HUES6 (cell line): ENCODE data around the gene IPCEF1.

Source experiments
- H3K27ac ChIP-seq: 2 replicates; pipeline ENCODE4 v1.7.0; 2013; ENCODE audit warnings: low read depth, mild to moderate bottlenecking, low read length, inconsistent platforms
- H3K27me3 ChIP-seq: 2 replicates; pipeline ENCODE4 v1.6.1; 2013; ENCODE audit warnings: low read length; ENCODE audit not compliant: control insufficient read depth, insufficient read depth
- H3K36me3 ChIP-seq: 2 replicates; pipeline ENCODE4 v1.6.1; 2013; ENCODE audit warnings: low read length; ENCODE audit not compliant: control insufficient read depth, insufficient read depth
- H3K4me1 ChIP-seq: 2 replicates; pipeline ENCODE4 v1.6.1; 2013; ENCODE audit warnings: low read length; ENCODE audit not compliant: control insufficient read depth, insufficient read depth
- H3K4me3 ChIP-seq: 2 replicates; pipeline ENCODE4 v1.5.1; 2013; ENCODE audit warnings: low read depth, low read length
- H3K9ac ChIP-seq: one replicate; pipeline ENCODE4 v1.6.1; 2013; ENCODE audit warnings: mild to moderate bottlenecking, low read length
- H3K9me3 ChIP-seq: 2 replicates; pipeline ENCODE4 v1.6.1; 2013; ENCODE audit warnings: low read depth, low read length; ENCODE audit not compliant: control insufficient read depth, insufficient read depth

Gene IPCEF1

GRCh38 chr6:154292855-154293519 lies 63.6 kb downstream of the IPCEF1 start:
- no peak overlapping the region for H3K27ac ChIP-seq

GRCh38 chr6:154292066-154292465 lies 64.5 kb downstream of the IPCEF1 start:
- Histone ChIP-seq H3K9me3 (0 out of 2 replicates have a peak, but pooled peaks cover 2% of the 10 kb centered on the region), H3K9ac (no peak overlapping the region), H3K4me3 (no peak overlapping the region), H3K4me1 (no peaks in the 10 kb centered on the region), H3K36me3 (no peaks in the 10 kb centered on the region), H3K27me3 (no peaks in the 10 kb centered on the region), H3K27ac (no peak overlapping the region)

More at GRCh38 chr6:154292855-154293519, 63.6 kb downstream of the IPCEF1 start:
- H3K4me1 ChIP-seq, result no peaks in the 10 kb centered on the region
- 0 out of 2 replicates have a peak, but pooled peaks cover 2% of the 10 kb centered on the region for H3K9me3 ChIP-seq
- H3K36me3 ChIP-seq, result no peaks in the 10 kb centered on the region
- no peaks in the 10 kb centered on the region for H3K27me3 ChIP-seq
- no peak overlapping the region for H3K9ac ChIP-seq
- no peak overlapping the region for H3K4me3 ChIP-seq

- H3K27ac ChIP-seq, result no peak overlapping the region
- H3K36me3 ChIP-seq, result no peaks in the 10 kb centered on the region
- H3K9ac ChIP-seq, result no peak overlapping the region
- H3K27me3 ChIP-seq, result no peaks in the 10 kb centered on the region
- H3K4me1 ChIP-seq, result no peaks in the 10 kb centered on the region
- H3K9me3 ChIP-seq, result 0 out of 2 replicates have a peak, but pooled peaks cover 2% of the 10 kb centered on the region
- H3K4me3 ChIP-seq, result no peak overlapping the region
These were observed 66.6 kb downstream of the IPCEF1 start for GRCh38 chr6:154289818-154290508.

GRCh38 chr6:154285826-154286225 lies 70.8 kb downstream of the IPCEF1 start:
- Histone ChIP-seq H3K27ac (no peak overlapping the region), H3K36me3 (no peaks in the 10 kb centered on the region), H3K4me1 (no peaks in the 10 kb centered on the region)

GRCh38 chr6:154284313-154284853 lies 72.2 kb downstream of the IPCEF1 start:
- Histone ChIP-seq H3K9me3 (peaks cover 3% of the 10 kb centered on the region), H3K4me1 (no peaks in the 10 kb centered on the region), H3K36me3 (no peaks in the 10 kb centered on the region), H3K27me3 (no peaks in the 10 kb centered on the region), H3K9ac (no peak overlapping the region), H3K4me3 (no peak overlapping the region), H3K27ac (no peak overlapping the region)

More at GRCh38 chr6:154285826-154286225, 70.8 kb downstream of the IPCEF1 start:
- Histone ChIP-seq H3K9ac (no peak overlapping the region), H3K4me3 (no peak overlapping the region), H3K27me3 (no peaks in the 10 kb centered on the region), H3K9me3 (peaks cover 5% of the 10 kb centered on the region)

- Histone ChIP-seq H3K36me3 (no peaks in the 10 kb centered on the region), H3K9ac (no peak overlapping the region), H3K27ac (no peak overlapping the region), H3K4me1 (no peaks in the 10 kb centered on the region), H3K27me3 (no peaks in the 10 kb centered on the region), H3K4me3 (no peak overlapping the region), H3K9me3 (peaks cover 3% of the 10 kb centered on the region)
These were observed 76.1 kb downstream of the IPCEF1 start for GRCh38 chr6:154280521-154280920.

GRCh38 chr6:154277629-154278017 lies 79.0 kb downstream of the IPCEF1 start:
- H3K36me3 ChIP-seq, result no peaks in the 10 kb centered on the region
- no peak overlapping the region for H3K9ac ChIP-seq
- H3K27me3 ChIP-seq, result no peaks in the 10 kb centered on the region
- H3K27ac ChIP-seq, result no peak overlapping the region
- H3K4me1 ChIP-seq, result no peaks in the 10 kb centered on the region
- H3K4me3 ChIP-seq, result no peak overlapping the region
- no peaks in the 10 kb centered on the region for H3K9me3 ChIP-seq

- H3K27me3 ChIP-seq, result no peaks in the 10 kb centered on the region
- H3K27ac ChIP-seq, result no peak overlapping the region
- no peaks in the 10 kb centered on the region for H3K36me3 ChIP-seq
- no peaks in the 10 kb centered on the region for H3K4me1 ChIP-seq
- H3K4me3 ChIP-seq, result no peak overlapping the region
- no peaks in the 10 kb centered on the region for H3K9me3 ChIP-seq
- no peak overlapping the region for H3K9ac ChIP-seq
These were observed 79.6 kb downstream of the IPCEF1 start for GRCh38 chr6:154276810-154277628.

GRCh38 chr6:154274168-154274567 lies 82.4 kb downstream of the IPCEF1 start:
- Histone ChIP-seq H3K9me3 (no peaks in the 10 kb centered on the region), H3K27ac (no peak overlapping the region), H3K27me3 (no peaks in the 10 kb centered on the region), H3K4me3 (no peak overlapping the region), H3K4me1 (no peaks in the 10 kb centered on the region), H3K36me3 (no peaks in the 10 kb centered on the region), H3K9ac (no peak overlapping the region)

- Histone ChIP-seq H3K27me3 (no peaks in the 10 kb centered on the region), H3K4me3 (no peak overlapping the region), H3K36me3 (no peaks in the 10 kb centered on the region), H3K27ac (no peak overlapping the region), H3K4me1 (no peaks in the 10 kb centered on the region), H3K9me3 (peaks cover 14% of the 10 kb centered on the region), H3K9ac (no peak overlapping the region)
These were observed 88.1 kb downstream of the IPCEF1 start for GRCh38 chr6:154268486-154268885.
